PC-9 (cell line): ENCODE data around the gene SELENOI. TPM values are rescaled to one million over a fixed set of nuclear protein-coding genes. Genes with fewer than 3 reads are reported as not detected.
A peak's percentile ranks its signal among the peaks of the same experiment; 100 is the strongest.
"Not testable (repeated sequence)": the region's sequence is repeated elsewhere in the genome, so short reads cannot be mapped to it uniquely, and the experiment has no call there.

Source experiments
- BruUV-seq: library from RNA; stranded (reverse); fragments of 400-500 nt; replicated peaks from 2 replicates; lab custom pipeline; 2021; lab: Mats Ljungman, UMichigan
- CTCF ChIA-PET: fragments of 300-600 bp; sonication (Branson Sonifier 250); formaldehyde crosslinking; loops from one replicate; lab custom pipeline; 2022; ENCODE audit warnings: antibody characterized with exemption; lab: Charles Lee
- POLR2A ChIA-PET: fragments of 300-600 bp; sonication (Branson Sonifier 250); formaldehyde crosslinking; loops from one replicate; lab custom pipeline; 2022; ENCODE audit warnings: antibody characterized with exemption; ENCODE audit not compliant: unreplicated experiment; lab: Charles Lee
- DNase-seq, 2 experiments: peaks; one replicate each; pipeline versions ENCODE4 v3.0.0 to v3.0.0-alpha.2; 2015 to 2022; ENCODE audit warnings: mixed read lengths in 1 of 2
- H2AFZ ChIP-seq: fragments of 200-600 bp; sonication (generic); 2 replicates; pipeline ENCODE4 v1.8.1; 2017; ENCODE audit warnings: antibody characterized with exemption
- H3F3A ChIP-seq: fragments of 200-600 bp; sonication (generic); 2 replicates; pipeline ENCODE4 v1.8.1; 2017; ENCODE audit warnings: antibody characterized with exemption, mild to moderate bottlenecking, low read depth; ENCODE audit not compliant: insufficient read depth
- H3K27ac ChIP-seq: fragments of 200-600 bp; sonication (generic); 2 replicates; pipeline ENCODE4 v1.6.1; 2016; ENCODE audit warnings: mixed run types
- H3K27me3 ChIP-seq: fragments of 200-600 bp; sonication (generic); 2 replicates; pipeline ENCODE4 v1.6.1; 2016; ENCODE audit warnings: low read depth, mixed run types; ENCODE audit not compliant: insufficient read depth
- H3K36me3 ChIP-seq: fragments of 200-600 bp; sonication (generic); 2 replicates; pipeline ENCODE4 v1.6.1; 2016; ENCODE audit warnings: low read depth, mixed run types
- H3K4me1 ChIP-seq: fragments of 200-600 bp; sonication (generic); replicated peaks from 2 replicates; pipeline ENCODE4 v1.6.1; 2016; ENCODE audit warnings: mixed run types; ENCODE audit not compliant: insufficient read depth
- H3K4me2 ChIP-seq: fragments of 200-600 bp; sonication (generic); 2 replicates; pipeline ENCODE4 v1.6.1; 2017; ENCODE audit warnings: mixed run types
- H3K4me3 ChIP-seq: fragments of 200-600 bp; sonication (generic); 2 replicates; pipeline ENCODE4 v1.6.1; 2016; ENCODE audit warnings: mixed run types
- H3K79me2 ChIP-seq: fragments of 200-600 bp; sonication (generic); 2 replicates; pipeline ENCODE4 v1.6.1; 2017; ENCODE audit warnings: low read depth, mixed run types
- H3K9me2 ChIP-seq: fragments of 200-600 bp; sonication (generic); 2 replicates; pipeline ENCODE4 v1.8.1; 2017; ENCODE audit warnings: mild to moderate bottlenecking; ENCODE audit not compliant: insufficient read depth
- H3K9me3 ChIP-seq: fragments of 200-600 bp; sonication (generic); 2 replicates; pipeline ENCODE4 v1.8.1; 2016; ENCODE audit warnings: low read depth; ENCODE audit not compliant: insufficient read depth
- H4K20me1 ChIP-seq: fragments of 200-600 bp; sonication (generic); 2 replicates; pipeline ENCODE4 v1.8.1; 2017; ENCODE audit not compliant: insufficient read depth
- CTCF ChIP-seq: fragments of 200-600 bp; sonication (generic); conservative IDR thresholded peaks from 2 replicates; pipeline ENCODE4 v1.6.1; 2017; ENCODE audit warnings: mixed run types, antibody characterized with exemption, mild to moderate bottlenecking, moderate library complexity
- EZH2 ChIP-seq: fragments of 200-600 bp; sonication (generic); IDR thresholded peaks from 2 replicates; pipeline ENCODE4 v1.8.0; 2017; ENCODE audit warnings: antibody characterized with exemption, low read depth
- intact Hi-C: fragments of 100-400 bp; cut with micrococcal nuclease; formaldehyde crosslinking; loops from one replicate; pipeline ENCODE4 v1.10.0; 2022; ENCODE audit not compliant: unreplicated experiment
- total RNA-seq: library from RNA; stranded (reverse); gene quantifications from 2 replicates; pipeline ENCODE4 v1.2.3, GENCODE V29; 2021

SELENOI gene
- total RNA-seq, 1 experiment from 2014 or later: 60.8 TPM

- Histone ChIP-seq H3K36me3 (no peaks in the 10 kb centered on the region), H3K4me1 (no peaks in the 10 kb centered on the region), H3K9me3 (no peaks in the 10 kb centered on the region), H2AFZ (no peak overlapping the region), H3F3A (peaks cover 5% of the 10 kb centered on the region; the same call in 1 of the 2 replicates), H3K4me3 (no peak overlapping the region), H4K20me1 (no peaks in the 10 kb centered on the region), H3K27me3 (no peaks in the 10 kb centered on the region), H3K79me2 (no peaks in the 10 kb centered on the region), H3K4me2 (no peak overlapping the region), H3K9me2 (no peaks in the 10 kb centered on the region), H3K27ac (no peak overlapping the region)
- TF ChIP-seq CTCF (no peak), EZH2 (no peak)
- no peak for DNase-seq
- ChIA-PET CTCF (no interaction called here), POLR2A (no interaction called here)
- no TSS peak for BruUV-seq
- intact Hi-C loops: no loop called here
Observed at GRCh38 chr2:26325851-26326250, 20.1 kb upstream of the SELENOI start.

GRCh38 chr2:26326514-26326913 is 19.4 kb upstream of the SELENOI start:
- no peak overlapping the region for H2AFZ ChIP-seq
- H3K79me2 ChIP-seq: no peaks in the 10 kb centered on the region
- DNase-seq: no peak
- H3K4me2 ChIP-seq: no peak overlapping the region
- H3K27ac ChIP-seq: no peak overlapping the region
- H3K9me2 ChIP-seq: no peaks in the 10 kb centered on the region
- H3F3A ChIP-seq: peaks cover 5% of the 10 kb centered on the region; the same call in 1 of the 2 replicates
- peaks cover 2% of the 10 kb centered on the region; the same call in 1 of the 2 replicates for H3K4me1 ChIP-seq
- no peak for TF ChIP-seq CTCF
- no peak for TF ChIP-seq EZH2
- no peaks in the 10 kb centered on the region for H3K27me3 ChIP-seq
- ChIA-PET POLR2A (no interaction called here), CTCF (no interaction called here)
- H3K4me3 ChIP-seq: no peak overlapping the region
- intact Hi-C loops: no loop called here
- no TSS peak for BruUV-seq
- H3K9me3 ChIP-seq: no peaks in the 10 kb centered on the region
- no peaks in the 10 kb centered on the region for H3K36me3 ChIP-seq
- no peaks in the 10 kb centered on the region for H4K20me1 ChIP-seq

GRCh38 chr2:26327291-26328272 is 18.4 kb upstream of the SELENOI start:
- CTCF ChIA-PET: no interaction called here
- no peak overlapping the region for H3K27ac ChIP-seq
- TF ChIP-seq CTCF (no peak), EZH2 (no peak)
- H3K79me2 ChIP-seq: no peaks in the 10 kb centered on the region
- peak in 1 of 2 experiments; percentile 41 for DNase-seq
- H3F3A ChIP-seq: peaks cover 5% of the 10 kb centered on the region; the same call in 1 of the 2 replicates
- no peak overlapping the region for H2AFZ ChIP-seq
- POLR2A ChIA-PET: no interaction called here
- peaks cover 5% of the 10 kb centered on the region; the same call in 1 of the 2 replicates for H3K4me1 ChIP-seq
- BruUV-seq: no TSS peak
- H3K9me2 ChIP-seq: no peaks in the 10 kb centered on the region
- no peaks in the 10 kb centered on the region for H3K36me3 ChIP-seq
- no peaks in the 10 kb centered on the region for H3K27me3 ChIP-seq
- no peaks in the 10 kb centered on the region for H3K9me3 ChIP-seq
- H4K20me1 ChIP-seq: no peaks in the 10 kb centered on the region
- H3K4me3 ChIP-seq: no peak overlapping the region
- no peak overlapping the region for H3K4me2 ChIP-seq
- intact Hi-C loops: no loop called here

- H3K9me3 ChIP-seq, BruUV-seq, H3K79me2 ChIP-seq, H3F3A ChIP-seq, POLR2A ChIA-PET, H3K9me2 ChIP-seq, H3K27ac ChIP-seq, intact Hi-C loops, H4K20me1 ChIP-seq, H3K4me3 ChIP-seq, H2AFZ ChIP-seq, H3K4me1 ChIP-seq, H3K36me3 ChIP-seq, CTCF ChIA-PET, DNase-seq, H3K4me2 ChIP-seq, H3K27me3 ChIP-seq: not testable (repeated sequence)
Observed at GRCh38 chr2:26329083-26329482, 16.9 kb upstream of the SELENOI start.
